GM12878 (cell line): ENCODE results near the gene GALNT17. TPM values are rescaled to one million over a fixed set of nuclear protein-coding genes. Genes with fewer than 3 reads are reported as not detected.

Experiments
- ATAC-seq: fragments of 200-7000 bp; cut with Tn5 transposase; 3 replicates; pipeline ENCODE4 v1.9.1; 2020; ENCODE audit warnings: mild to moderate bottlenecking, moderate library complexity
- BruUV-seq: library from RNA; stranded (reverse); fragments of 400-500 nt; replicated peaks from 2 replicates; lab custom pipeline; 2021; lab: Mats Ljungman, UMichigan
- CTCF ChIA-PET: fragments of 300-600 bp; sonication (Branson Sonifier 250); formaldehyde crosslinking; extraction: SDS; loops from one replicate; lab custom pipeline; 2021; ENCODE audit warnings: inconsistent platforms; lab: Yijun Ruan, JAX
- POLR2A ChIA-PET: fragments of 350-600 bp; formaldehyde crosslinking; extraction: SDS; loops from one replicate; lab custom pipeline; 2021; ENCODE audit warnings: inconsistent platforms; lab: Charles Lee
- RAD21 ChIA-PET: fragments of 300-600 bp; sonication (Branson Sonifier 250); formaldehyde crosslinking; loops from one replicate; lab custom pipeline; 2023; ENCODE audit warnings: antibody characterized with exemption; ENCODE audit not compliant: unreplicated experiment; lab: Charles Lee
- SMC1A ChIA-PET: fragments of 300-600 bp; sonication (Branson Sonifier 250); formaldehyde crosslinking; loops from one replicate; lab custom pipeline; 2023; ENCODE audit not compliant: unreplicated experiment, uncharacterized antibody; lab: Charles Lee
- DNase-seq: peaks from one replicate; pipeline ENCODE4 v3.0.0-alpha.2; 2011; ENCODE audit warnings: low read depth, low spot score
- FAIRE-seq: peaks from 3 replicates; lab custom pipeline; 2011; peaks lifted over from hg19 to GRCh38; lab: Jason Lieb, UNC
- H2AFZ ChIP-seq: 2 replicates; pipeline ENCODE4 v1.6.0; 2011; ENCODE audit warnings: low read depth, low read length, control low read depth; ENCODE audit not compliant: control insufficient read depth
- H3K27ac ChIP-seq: 2 replicates; pipeline ENCODE4 v1.5.1; 2011; ENCODE audit warnings: control low read depth; ENCODE audit not compliant: control insufficient read depth, insufficient read depth
- H3K27me3 ChIP-seq, 2 experiments: replicated peaks in 1 of 2; 2 replicates each; pipeline versions ENCODE4 v1.6.0 to v1.6.1; 2011; ENCODE audit warnings: low read length in 1 of 2; ENCODE audit not compliant: control insufficient read depth in 2 of 2, insufficient read depth in 2 of 2
- H3K36me3 ChIP-seq, 2 experiments: 2 replicates each; pipeline ENCODE4 v1.5.1; 2011; ENCODE audit warnings: low read length in 1 of 2; ENCODE audit not compliant: control insufficient read depth in 2 of 2, insufficient read depth in 2 of 2
- H3K4me1 ChIP-seq: 2 replicates; pipeline ENCODE4 v1.6.1; 2011; ENCODE audit warnings: mild to moderate bottlenecking, low read length, moderate library complexity, mixed read lengths; ENCODE audit not compliant: control insufficient read depth, insufficient read depth
- H3K4me2 ChIP-seq: 2 replicates; pipeline ENCODE4 v1.6.0; 2011; ENCODE audit warnings: control low read depth; ENCODE audit not compliant: control insufficient read depth, insufficient read depth
- H3K4me3 ChIP-seq: fragments of 200-600 bp; sonication (generic); 2 replicates; pipeline ENCODE4 v1.5.1; 2016
- H3K79me2 ChIP-seq: 2 replicates; pipeline ENCODE4 v1.6.0; 2011; ENCODE audit warnings: low read length; ENCODE audit not compliant: control insufficient read depth, insufficient read depth
- H3K9ac ChIP-seq: 2 replicates; pipeline ENCODE4 v1.8.0; 2011; ENCODE audit warnings: low read length, control low read depth, mixed read lengths; ENCODE audit not compliant: control insufficient read depth, insufficient read depth
- H3K9me3 ChIP-seq: replicated peaks from 3 replicates; pipeline ENCODE4 v1.5.1; 2011; ENCODE audit warnings: mild to moderate bottlenecking, low read length; ENCODE audit not compliant: control insufficient read depth, insufficient read depth
- H4K20me1 ChIP-seq: 2 replicates; pipeline ENCODE4 v1.6.0; 2011; ENCODE audit not compliant: control insufficient read depth, insufficient read depth
- BRCA1 ChIP-seq: IDR thresholded peaks from 2 replicates; pipeline ENCODE4 v1.6.1; 2011; ENCODE audit warnings: low read depth, low read length, improper control_type of control experiment
- EZH2 ChIP-seq: IDR thresholded peaks from 2 replicates; pipeline ENCODE4 v1.6.1; 2012; ENCODE audit warnings: low read depth, mild to moderate bottlenecking, control low read depth, inconsistent platforms, low read length, borderline replicate concordance; ENCODE audit not compliant: control insufficient read depth
- MEF2B ChIP-seq: fragments of 450-650 bp; IDR thresholded peaks from 2 replicates; pipeline ENCODE4 v1.6.1; 2018; ENCODE audit warnings: mild to moderate bottlenecking, moderate library complexity; ENCODE audit not compliant: partially characterized antibody, poor library complexity, severe bottlenecking
- PML ChIP-seq: IDR thresholded peaks from 2 replicates; pipeline ENCODE4 v1.6.1; 2012; ENCODE audit warnings: low read length, inconsistent platforms
- POU2F2 ChIP-seq: IDR thresholded peaks from 3 replicates; pipeline ENCODE4 v1.6.1; 2011; ENCODE audit warnings: low read depth, mild to moderate bottlenecking, low read length, borderline replicate concordance
- SPI1 ChIP-seq: IDR thresholded peaks from 2 replicates; pipeline ENCODE4 v1.6.1; 2011; ENCODE audit warnings: low read depth, mild to moderate bottlenecking, low read length, moderate library complexity, borderline replicate concordance; ENCODE audit not compliant: insufficient read depth
- SREBF2 ChIP-seq: IDR thresholded peaks from 2 replicates; pipeline ENCODE4 v1.6.1; 2012; ENCODE audit warnings: mild to moderate bottlenecking, low read length
- WGBS: methylation state at CpG from one replicate; pipeline ENCODE4 v1.1.6; 2016; ENCODE audit warnings: low lambda C conversion rate; ENCODE audit not compliant: insufficient replicate concordance, insufficient coverage; ENCODE audit errors: missing lambda C conversion rate; 5-methylcytosine and 5-hydroxymethylcytosine counted together
- in situ Hi-C: fragments of 300-500 bp; cut with MboI; formaldehyde crosslinking; loops from 9 replicates; pipeline ENCODE4 v1.14.3; 2018; ENCODE audit warnings: mixed read lengths
- intact Hi-C: fragments of 100-400 bp; cut with micrococcal nuclease; formaldehyde crosslinking; loops from one replicate; pipeline ENCODE4 v1.14.2; 2022; ENCODE audit not compliant: unreplicated experiment
- polyA plus RNA-seq, 11 experiments: library from polyadenylated mRNA; depleted of rRNA in 4 of 11; unstranded in 6 of 11; stranded (reverse) in 5 of 11; fragments of >200 nt; fragmentation: Nextera tagmentation in 4 of 11; fragmentation: Illumina TruSeq in 1 of 11; extraction: Ambion mirVana in 4 of 11; extraction: Trizol in 1 of 11; gene quantifications; 1 replicate in 1 of 11; 2 replicates in 10 of 11; pipeline versions ENCODE4 v1.2.1 to v1.2.3, GENCODE V29; 2011 to 2016; ENCODE audit warnings: inconsistent platforms in 2 of 11, missing spikeins in 2 of 11, low read depth in 1 of 11
- total RNA-seq, 4 experiments: library from RNA; depleted of rRNA in 3 of 4; stranded (reverse); fragments of >200 nt in 3 of 4; fragmentation: Illumina TruSeq in 1 of 4; extraction: Trizol in 1 of 4; gene quantifications; 2 replicates each; pipeline versions ENCODE4 v1.2.1 to v1.2.3, GENCODE V29; 2013 to 2021
- TF ChIP-seq, protein P1 (sequence below): IDR thresholded peaks from 2 replicates; pipeline ENCODE4 v1.6.1; 2012; ENCODE audit warnings: low read length, inconsistent platforms
- TF ChIP-seq, protein P2 (sequence below): fragments of 450-650 bp; formaldehyde crosslinking; IDR thresholded peaks from 2 replicates; pipeline ENCODE4 v1.4.0; 2020; ENCODE audit warnings: mild to moderate bottlenecking, moderate library complexity
- TF ChIP-seq, protein P3 (sequence below): fragments of 450-650 bp; IDR thresholded peaks from 2 replicates; pipeline ENCODE4 v1.6.1; 2017; ENCODE audit warnings: antibody characterized with exemption, mild to moderate bottlenecking, moderate library complexity
- TF ChIP-seq, protein P4 (sequence below): IDR thresholded peaks from 2 replicates; pipeline ENCODE4 v1.6.1; 2011; ENCODE audit warnings: borderline replicate concordance, low read depth, mild to moderate bottlenecking, moderate library complexity, mixed read lengths, low read length; ENCODE audit not compliant: insufficient read depth; ENCODE audit errors: extremely low read length

GALNT17 gene
- total and polyA plus RNA-seq, 10 of the 15 experiments (the other 5 are each of a cell fraction or from before 2014, with no cell fraction given) = 0.12 to 0.15 TPM; not detected in 8

DNA sequence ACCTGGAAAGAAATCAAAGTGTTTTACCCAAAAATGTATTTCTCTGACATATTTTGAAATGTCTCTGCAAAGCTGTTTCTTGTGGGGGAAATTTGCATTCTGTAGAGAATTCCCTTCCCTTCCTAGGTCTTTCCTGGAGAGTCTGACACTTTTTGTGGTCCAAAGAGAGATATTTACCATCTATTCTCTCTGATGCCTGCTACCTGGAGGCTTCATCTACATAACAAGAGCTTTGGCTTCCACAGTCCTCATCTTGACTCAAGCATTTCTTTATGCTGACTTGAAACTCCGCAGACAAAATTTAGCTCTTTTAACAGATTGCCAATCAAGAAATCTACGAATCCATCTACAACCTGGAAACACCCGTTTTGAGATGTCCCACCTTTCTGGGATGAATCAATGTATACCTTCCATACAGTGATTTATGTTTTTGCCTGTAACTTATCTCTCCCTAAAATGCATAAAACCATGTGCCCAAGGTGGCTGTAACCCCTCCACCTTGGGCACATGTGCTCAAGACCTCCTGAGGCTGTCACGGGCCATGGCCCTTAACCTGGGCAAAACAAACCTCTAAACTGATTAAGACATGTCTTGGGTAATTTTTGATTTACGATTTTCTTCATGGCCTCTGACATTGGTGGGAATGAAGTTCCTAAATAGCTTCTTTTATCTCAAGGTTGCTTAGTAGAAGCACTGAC lies 334.7 kb downstream of the GALNT17 start (continued):
- TF ChIP-seq, protein P1, sequence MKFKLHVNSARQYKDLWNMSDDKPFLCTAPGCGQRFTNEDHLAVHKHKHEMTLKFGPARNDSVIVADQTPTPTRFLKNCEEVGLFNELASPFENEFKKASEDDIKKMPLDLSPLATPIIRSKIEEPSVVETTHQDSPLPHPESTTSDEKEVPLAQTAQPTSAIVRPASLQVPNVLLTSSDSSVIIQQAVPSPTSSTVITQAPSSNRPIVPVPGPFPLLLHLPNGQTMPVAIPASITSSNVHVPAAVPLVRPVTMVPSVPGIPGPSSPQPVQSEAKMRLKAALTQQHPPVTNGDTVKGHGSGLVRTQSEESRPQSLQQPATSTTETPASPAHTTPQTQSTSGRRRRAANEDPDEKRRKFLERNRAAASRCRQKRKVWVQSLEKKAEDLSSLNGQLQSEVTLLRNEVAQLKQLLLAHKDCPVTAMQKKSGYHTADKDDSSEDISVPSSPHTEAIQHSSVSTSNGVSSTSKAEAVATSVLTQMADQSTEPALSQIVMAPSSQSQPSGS = no peak
- TF ChIP-seq, all 136 proteins: peak for 0

DNA sequence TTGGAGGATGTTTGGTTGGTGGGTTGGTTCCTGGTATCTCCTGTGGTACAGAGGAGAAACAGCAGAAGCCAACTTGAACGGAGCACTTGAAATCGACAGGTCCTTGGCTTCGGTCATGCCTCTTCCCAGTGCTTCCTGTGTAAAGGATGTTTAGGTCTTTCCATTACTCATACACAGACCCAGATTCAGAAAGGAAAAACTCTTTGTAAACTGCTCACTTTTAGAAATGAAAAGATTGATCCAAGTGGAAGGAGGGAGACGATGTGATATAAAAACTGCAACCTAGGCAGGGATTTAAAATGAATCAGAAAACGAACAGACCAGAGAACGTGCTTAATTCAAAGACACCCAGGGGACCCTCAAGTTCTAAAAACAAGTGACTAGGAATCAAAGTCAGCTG lies 338.4 kb downstream of the GALNT17 start:
- H3K79me2 ChIP-seq = no peaks in the 10 kb centered on the region
- no TSS peak for BruUV-seq
- TF ChIP-seq BRCA1 = no peak
- no peak for TF ChIP-seq MEF2B
- TF ChIP-seq SPI1 = no peak
- TF ChIP-seq PML = no peak
- TF ChIP-seq SREBF2 = no peak
- no peak for TF ChIP-seq POU2F2
- TF ChIP-seq, protein P2, sequence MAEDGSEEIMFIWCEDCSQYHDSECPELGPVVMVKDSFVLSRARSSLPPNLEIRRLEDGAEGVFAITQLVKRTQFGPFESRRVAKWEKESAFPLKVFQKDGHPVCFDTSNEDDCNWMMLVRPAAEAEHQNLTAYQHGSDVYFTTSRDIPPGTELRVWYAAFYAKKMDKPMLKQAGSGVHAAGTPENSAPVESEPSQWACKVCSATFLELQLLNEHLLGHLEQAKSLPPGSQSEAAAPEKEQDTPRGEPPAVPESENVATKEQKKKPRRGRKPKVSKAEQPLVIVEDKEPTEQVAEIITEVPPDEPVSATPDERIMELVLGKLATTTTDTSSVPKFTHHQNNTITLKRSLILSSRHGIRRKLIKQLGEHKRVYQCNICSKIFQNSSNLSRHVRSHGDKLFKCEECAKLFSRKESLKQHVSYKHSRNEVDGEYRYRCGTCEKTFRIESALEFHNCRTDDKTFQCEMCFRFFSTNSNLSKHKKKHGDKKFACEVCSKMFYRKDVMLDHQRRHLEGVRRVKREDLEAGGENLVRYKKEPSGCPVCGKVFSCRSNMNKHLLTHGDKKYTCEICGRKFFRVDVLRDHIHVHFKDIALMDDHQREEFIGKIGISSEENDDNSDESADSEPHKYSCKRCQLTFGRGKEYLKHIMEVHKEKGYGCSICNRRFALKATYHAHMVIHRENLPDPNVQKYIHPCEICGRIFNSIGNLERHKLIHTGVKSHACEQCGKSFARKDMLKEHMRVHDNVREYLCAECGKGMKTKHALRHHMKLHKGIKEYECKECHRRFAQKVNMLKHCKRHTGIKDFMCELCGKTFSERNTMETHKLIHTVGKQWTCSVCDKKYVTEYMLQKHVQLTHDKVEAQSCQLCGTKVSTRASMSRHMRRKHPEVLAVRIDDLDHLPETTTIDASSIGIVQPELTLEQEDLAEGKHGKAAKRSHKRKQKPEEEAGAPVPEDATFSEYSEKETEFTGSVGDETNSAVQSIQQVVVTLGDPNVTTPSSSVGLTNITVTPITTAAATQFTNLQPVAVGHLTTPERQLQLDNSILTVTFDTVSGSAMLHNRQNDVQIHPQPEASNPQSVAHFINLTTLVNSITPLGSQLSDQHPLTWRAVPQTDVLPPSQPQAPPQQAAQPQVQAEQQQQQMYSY (CRISPR knock-in tag) = no peak
- TF ChIP-seq, protein P3, sequence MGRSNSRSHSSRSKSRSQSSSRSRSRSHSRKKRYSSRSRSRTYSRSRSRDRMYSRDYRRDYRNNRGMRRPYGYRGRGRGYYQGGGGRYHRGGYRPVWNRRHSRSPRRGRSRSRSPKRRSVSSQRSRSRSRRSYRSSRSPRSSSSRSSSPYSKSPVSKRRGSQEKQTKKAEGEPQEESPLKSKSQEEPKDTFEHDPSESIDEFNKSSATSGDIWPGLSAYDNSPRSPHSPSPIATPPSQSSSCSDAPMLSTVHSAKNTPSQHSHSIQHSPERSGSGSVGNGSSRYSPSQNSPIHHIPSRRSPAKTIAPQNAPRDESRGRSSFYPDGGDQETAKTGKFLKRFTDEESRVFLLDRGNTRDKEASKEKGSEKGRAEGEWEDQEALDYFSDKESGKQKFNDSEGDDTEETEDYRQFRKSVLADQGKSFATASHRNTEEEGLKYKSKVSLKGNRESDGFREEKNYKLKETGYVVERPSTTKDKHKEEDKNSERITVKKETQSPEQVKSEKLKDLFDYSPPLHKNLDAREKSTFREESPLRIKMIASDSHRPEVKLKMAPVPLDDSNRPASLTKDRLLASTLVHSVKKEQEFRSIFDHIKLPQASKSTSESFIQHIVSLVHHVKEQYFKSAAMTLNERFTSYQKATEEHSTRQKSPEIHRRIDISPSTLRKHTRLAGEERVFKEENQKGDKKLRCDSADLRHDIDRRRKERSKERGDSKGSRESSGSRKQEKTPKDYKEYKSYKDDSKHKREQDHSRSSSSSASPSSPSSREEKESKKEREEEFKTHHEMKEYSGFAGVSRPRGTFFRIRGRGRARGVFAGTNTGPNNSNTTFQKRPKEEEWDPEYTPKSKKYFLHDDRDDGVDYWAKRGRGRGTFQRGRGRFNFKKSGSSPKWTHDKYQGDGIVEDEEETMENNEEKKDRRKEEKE = no peak
- TF ChIP-seq, protein P4, sequence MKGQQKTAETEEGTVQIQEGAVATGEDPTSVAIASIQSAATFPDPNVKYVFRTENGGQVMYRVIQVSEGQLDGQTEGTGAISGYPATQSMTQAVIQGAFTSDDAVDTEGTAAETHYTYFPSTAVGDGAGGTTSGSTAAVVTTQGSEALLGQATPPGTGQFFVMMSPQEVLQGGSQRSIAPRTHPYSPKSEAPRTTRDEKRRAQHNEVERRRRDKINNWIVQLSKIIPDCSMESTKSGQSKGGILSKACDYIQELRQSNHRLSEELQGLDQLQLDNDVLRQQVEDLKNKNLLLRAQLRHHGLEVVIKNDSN = no peak
- no peak for TF ChIP-seq EZH2

More for the DNA sequence above, 338.4 kb downstream of the GALNT17 start:
- Histone ChIP-seq H4K20me1 (no peaks in the 10 kb centered on the region), H3K9me3 (no peaks in the 10 kb centered on the region; the same call in 2 of the 3 replicates), H3K4me1 (no peaks in the 10 kb centered on the region), H3K4me2 (no peak overlapping the region), H2AFZ (no peak overlapping the region), H3K27me3 (no peaks in the 10 kb centered on the region), H3K9ac (no peak overlapping the region), H3K4me3 (no peak overlapping the region), H3K36me3 (no peaks in the 10 kb centered on the region), H3K27ac (no peak overlapping the region)
- ChIA-PET RAD21 (no interaction called here), CTCF (no interaction called here), SMC1A (no interaction called here), POLR2A (no interaction called here)
- in situ Hi-C loops (no loop called here), intact Hi-C loops (no loop called here)
- WGBS = 40% methylated on average over 6 of the region's 6 CpGs
- DNase-seq = no peak
- FAIRE-seq = no peak
- ATAC-seq = no peak
